ENCODE data around the gene TRAPPC12. TPM values are rescaled to one million over a fixed set of nuclear protein-coding genes. Genes with fewer than 3 reads are reported as not detected.
"Not testable (repeated sequence)": the region's sequence is repeated elsewhere in the genome, so short reads cannot be mapped to it uniquely, and the experiment has no call there.

The TRAPPC12 gene
- total and polyA plus RNA-seq, 4 donors = 47.6 to 163 (median 104) TPM

DNA sequence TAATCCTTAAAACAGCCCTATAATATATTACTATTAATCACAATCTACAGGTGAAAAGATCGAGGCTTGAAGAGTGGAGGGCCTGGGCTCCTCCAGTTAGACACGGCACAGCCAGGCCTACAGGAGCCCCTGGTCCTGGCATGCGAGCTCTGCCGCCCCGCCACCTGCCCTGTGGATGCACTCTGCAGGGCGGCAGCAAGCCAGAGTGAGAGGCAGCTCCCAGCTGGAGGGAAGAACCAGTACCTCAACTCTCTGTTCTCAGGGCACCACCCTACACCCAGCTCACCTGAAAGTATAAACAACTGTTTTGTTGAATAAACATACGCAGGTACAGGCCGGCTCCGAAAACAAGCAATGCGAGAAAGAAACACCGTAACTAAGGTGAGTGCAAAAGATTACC, 36.5 kb upstream of the TRAPPC12 start:
- H3K4me3 ChIP-seq (ENCODE audit: low read length in 2 of 2) = no peak overlapping the region
- ATAC-seq (ENCODE audit: low FRiP score) = no peak
- intact Hi-C loops (cut with DNase I) = no loop called here
- no peaks in the 10 kb centered on the region for H3K36me3 ChIP-seq (ENCODE audit: control insufficient read depth in 1 of 2, insufficient read depth in 2 of 2, low read length in 1 of 2)
- H3K27ac ChIP-seq (ENCODE audit: low read depth in 1 of 2, low read length in 2 of 2) = no peak overlapping the region
- H3K27me3 ChIP-seq (ENCODE audit: control insufficient read depth in 1 of 2, insufficient read depth in 2 of 2, low read length in 1 of 2) = no peaks in the 10 kb centered on the region
- no peaks in the 10 kb centered on the region for H3K9me3 ChIP-seq (ENCODE audit: control insufficient read depth, low read length)
- no peak for DNase-seq
- 89 to 94% methylated on average over 11 of the region's 11 CpGs for WGBS, 2 donors
- H3K4me1 ChIP-seq (ENCODE audit: control insufficient read depth in 1 of 2, insufficient read depth in 2 of 2, low read length in 2 of 2) = no peaks in the 10 kb centered on the region

DNA sequence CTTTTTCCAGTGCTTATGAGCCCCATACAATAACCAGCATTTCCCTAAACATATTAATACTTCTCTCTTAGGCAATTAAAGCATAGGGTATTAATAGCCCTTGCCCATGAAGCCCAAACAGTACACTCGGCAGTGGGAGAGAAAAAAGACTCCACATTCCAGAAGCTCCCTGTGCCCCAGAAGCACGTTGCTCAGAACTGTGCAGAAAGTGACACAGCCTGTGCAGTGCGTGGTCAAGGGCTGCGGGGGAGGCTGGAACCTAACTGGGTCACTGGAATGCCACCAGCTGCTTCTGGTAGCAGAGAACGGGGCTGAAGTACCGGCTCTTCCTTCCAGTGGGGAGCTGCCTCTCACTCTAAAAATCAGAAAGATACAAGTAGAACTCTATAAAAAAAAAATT, 34.6 kb upstream of the TRAPPC12 start:
- Histone ChIP-seq H3K4me1 (ENCODE audit: control insufficient read depth in 1 of 2, insufficient read depth in 2 of 2, low read length in 2 of 2) (no peaks in the 10 kb centered on the region), H3K4me3 (ENCODE audit: low read length in 2 of 2) (no peak overlapping the region), H3K27me3 (ENCODE audit: control insufficient read depth in 1 of 2, insufficient read depth in 2 of 2, low read length in 1 of 2) (no peaks in the 10 kb centered on the region), H3K9me3 (ENCODE audit: control insufficient read depth, low read length) (no peaks in the 10 kb centered on the region), H3K27ac (ENCODE audit: low read depth in 1 of 2, low read length in 2 of 2) (no peak overlapping the region), H3K36me3 (ENCODE audit: control insufficient read depth in 1 of 2, insufficient read depth in 2 of 2, low read length in 1 of 2) (no peaks in the 10 kb centered on the region)
- 81 to 83% methylated on average over 6 of the region's 6 CpGs for whole genome bisulfite sequencing, 2 donors
- no peak for ATAC-seq (ENCODE audit: low FRiP score)
- DNase-seq = no peak
- intact Hi-C loops (cut with DNase I) = no loop called here

DNA sequence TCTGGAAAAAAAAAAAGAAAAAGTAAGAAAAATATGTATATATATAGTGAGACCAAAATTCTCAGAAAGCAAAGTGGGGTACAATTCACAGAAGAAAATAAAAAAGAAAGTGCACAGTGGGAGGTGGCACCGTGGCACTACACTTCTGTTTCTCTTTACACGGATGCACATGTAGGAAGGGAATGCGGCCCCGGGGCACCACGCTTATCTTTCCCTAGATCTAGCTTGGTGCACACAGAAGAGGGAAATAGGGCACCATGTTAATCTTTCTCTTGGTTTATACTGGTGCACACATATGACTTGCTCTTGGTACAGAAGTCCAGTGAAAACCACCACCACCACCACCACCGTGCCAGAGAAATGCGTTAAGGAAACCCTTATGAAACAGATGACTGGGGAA, 33.9 kb upstream of the TRAPPC12 start:
- no peak overlapping the region for H3K4me3 ChIP-seq (ENCODE audit: low read length in 2 of 2)
- no peaks in the 10 kb centered on the region for H3K4me1 ChIP-seq (ENCODE audit: control insufficient read depth in 1 of 2, insufficient read depth in 2 of 2, low read length in 2 of 2)
- H3K27ac ChIP-seq (ENCODE audit: low read depth in 1 of 2, low read length in 2 of 2) = no peak overlapping the region
- no peaks in the 10 kb centered on the region for H3K9me3 ChIP-seq (ENCODE audit: control insufficient read depth, low read length)
- intact Hi-C loops (cut with DNase I) = no loop called here
- DNase-seq (no peak), ATAC-seq (ENCODE audit: low FRiP score) (no peak)
- H3K27me3 ChIP-seq (ENCODE audit: control insufficient read depth in 1 of 2, insufficient read depth in 2 of 2, low read length in 1 of 2) = no peaks in the 10 kb centered on the region
- H3K36me3 ChIP-seq (ENCODE audit: control insufficient read depth in 1 of 2, insufficient read depth in 2 of 2, low read length in 1 of 2) = no peaks in the 10 kb centered on the region
- WGBS, 2 donors = 89 to 94% methylated on average over 7 of the region's 7 CpGs

DNA sequence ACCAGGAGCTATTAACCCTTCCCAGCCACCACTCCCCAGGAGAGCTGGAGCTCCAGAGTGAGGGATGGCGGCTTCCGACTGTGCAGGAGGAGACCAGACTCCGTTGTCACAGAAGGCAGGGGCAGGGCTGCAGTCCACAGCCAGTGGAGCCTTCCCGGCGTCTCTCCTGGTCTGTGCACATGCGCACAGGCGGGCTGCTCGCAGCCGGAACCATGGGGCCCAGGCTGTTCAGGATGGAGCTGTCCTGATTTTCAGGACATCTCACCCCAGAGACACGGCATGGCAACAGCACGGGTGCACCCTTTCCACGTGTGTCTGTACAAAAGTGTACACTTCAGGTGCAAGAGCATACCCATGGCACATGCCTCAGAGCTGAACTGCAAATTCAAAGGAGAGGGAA, 30.7 kb upstream of the TRAPPC12 start:
- ATAC-seq (ENCODE audit: low FRiP score) = no peak
- H3K36me3 ChIP-seq (ENCODE audit: control insufficient read depth in 1 of 2, insufficient read depth in 2 of 2, low read length in 1 of 2) = peaks cover 0 to 2% of the 10 kb centered on the region in 2 donors

DNA sequence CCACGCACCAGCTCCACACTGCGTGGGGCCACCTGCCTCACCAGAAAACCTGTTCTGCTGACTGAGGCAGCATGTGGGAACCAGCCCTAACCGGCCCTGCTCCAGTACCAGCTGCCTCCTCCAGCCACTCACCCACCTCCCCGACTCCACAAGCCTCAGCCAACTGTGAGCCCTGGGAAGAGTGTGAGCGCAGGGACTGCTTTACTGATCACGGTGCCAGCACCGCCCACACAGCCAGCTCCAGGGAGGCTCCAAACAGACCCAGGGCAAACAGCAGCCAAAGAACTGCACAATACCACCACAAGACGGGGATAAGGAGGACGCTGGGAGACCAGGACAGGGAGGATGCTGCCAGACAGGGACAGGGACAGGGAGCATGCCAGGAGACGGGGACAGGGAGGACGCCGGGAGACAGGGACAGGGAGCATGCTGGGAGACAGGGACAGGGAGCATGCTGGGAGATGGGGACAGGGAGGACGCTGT, 30.2 kb upstream of the TRAPPC12 start:
- no peaks in the 10 kb centered on the region for H3K9me3 ChIP-seq (ENCODE audit: control insufficient read depth, low read length)
- WGBS, 2 donors = 13 to 20% methylated on average over 13 of the region's 13 CpGs
- intact Hi-C loops (cut with DNase I) = no loop called here
- H3K27me3 ChIP-seq (ENCODE audit: control insufficient read depth in 1 of 2, insufficient read depth in 2 of 2, low read length in 1 of 2) = no peaks in the 10 kb centered on the region
- H3K4me3 ChIP-seq (ENCODE audit: low read length in 2 of 2) = no peak overlapping the region
- H3K4me1 ChIP-seq (ENCODE audit: control insufficient read depth in 1 of 2, insufficient read depth in 2 of 2, low read length in 2 of 2) = no peaks in the 10 kb centered on the region
- H3K36me3 ChIP-seq (ENCODE audit: control insufficient read depth in 1 of 2, insufficient read depth in 2 of 2, low read length in 1 of 2) = peaks cover 0 to 4% of the 10 kb centered on the region in 2 donors
- DNase-seq = no peak
- H3K27ac ChIP-seq (ENCODE audit: low read depth in 1 of 2, low read length in 2 of 2) = no peak overlapping the region
- ATAC-seq (ENCODE audit: low FRiP score) = peak; percentile 57

More for the DNA sequence above, 30.7 kb upstream of the TRAPPC12 start:
- DNase-seq = no peak
- Histone ChIP-seq H3K9me3 (ENCODE audit: control insufficient read depth, low read length) (no peaks in the 10 kb centered on the region), H3K4me1 (ENCODE audit: control insufficient read depth in 1 of 2, insufficient read depth in 2 of 2, low read length in 2 of 2) (no peaks in the 10 kb centered on the region), H3K4me3 (ENCODE audit: low read length in 2 of 2) (no peak overlapping the region), H3K27me3 (ENCODE audit: control insufficient read depth in 1 of 2, insufficient read depth in 2 of 2, low read length in 1 of 2) (no peaks in the 10 kb centered on the region), H3K27ac (ENCODE audit: low read depth in 1 of 2, low read length in 2 of 2) (no peak overlapping the region)
- intact Hi-C loops (cut with DNase I) = no loop called here
- 66 to 80% methylated on average over 12 of the region's 12 CpGs for WGBS, 2 donors

DNA sequence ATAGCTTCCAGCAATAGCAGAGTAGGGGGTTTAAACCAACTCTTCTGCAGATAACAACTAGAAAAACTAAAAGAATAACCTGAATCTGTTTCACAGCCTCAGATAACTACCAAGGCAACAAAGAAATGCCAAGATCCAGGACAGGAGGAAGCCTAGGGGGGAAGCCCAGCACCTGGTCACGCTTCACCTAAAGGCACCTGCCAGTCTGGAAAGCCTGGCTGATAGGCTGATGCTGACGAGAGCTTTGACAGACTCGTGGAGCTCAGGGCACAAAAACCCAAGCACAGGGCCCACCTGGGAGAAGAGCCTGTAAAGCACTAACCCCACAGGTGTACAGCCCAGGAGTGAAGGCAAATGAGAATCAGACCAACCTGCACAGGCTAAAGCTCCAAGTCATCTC, 24.5 kb upstream of the TRAPPC12 start:
- Histone ChIP-seq H3K27ac (ENCODE audit: low read depth in 1 of 2, low read length in 2 of 2) (no peak overlapping the region), H3K36me3 (ENCODE audit: control insufficient read depth in 1 of 2, insufficient read depth in 2 of 2, low read length in 1 of 2) (peaks cover 0 to 4% of the 10 kb centered on the region in 2 donors), H3K9me3 (ENCODE audit: control insufficient read depth, low read length) (no peaks in the 10 kb centered on the region), H3K4me1 (ENCODE audit: control insufficient read depth in 1 of 2, insufficient read depth in 2 of 2, low read length in 2 of 2) (no peaks in the 10 kb centered on the region), H3K4me3 (ENCODE audit: low read length in 2 of 2) (no peak overlapping the region), H3K27me3 (ENCODE audit: control insufficient read depth in 1 of 2, insufficient read depth in 2 of 2, low read length in 1 of 2) (no peaks in the 10 kb centered on the region)
- no peak for DNase-seq
- 86 to 94% methylated on average over 3 of the region's 3 CpGs for WGBS, 2 donors
- no peak for ATAC-seq (ENCODE audit: low FRiP score)
- intact Hi-C loops (cut with DNase I) = no loop called here

DNA sequence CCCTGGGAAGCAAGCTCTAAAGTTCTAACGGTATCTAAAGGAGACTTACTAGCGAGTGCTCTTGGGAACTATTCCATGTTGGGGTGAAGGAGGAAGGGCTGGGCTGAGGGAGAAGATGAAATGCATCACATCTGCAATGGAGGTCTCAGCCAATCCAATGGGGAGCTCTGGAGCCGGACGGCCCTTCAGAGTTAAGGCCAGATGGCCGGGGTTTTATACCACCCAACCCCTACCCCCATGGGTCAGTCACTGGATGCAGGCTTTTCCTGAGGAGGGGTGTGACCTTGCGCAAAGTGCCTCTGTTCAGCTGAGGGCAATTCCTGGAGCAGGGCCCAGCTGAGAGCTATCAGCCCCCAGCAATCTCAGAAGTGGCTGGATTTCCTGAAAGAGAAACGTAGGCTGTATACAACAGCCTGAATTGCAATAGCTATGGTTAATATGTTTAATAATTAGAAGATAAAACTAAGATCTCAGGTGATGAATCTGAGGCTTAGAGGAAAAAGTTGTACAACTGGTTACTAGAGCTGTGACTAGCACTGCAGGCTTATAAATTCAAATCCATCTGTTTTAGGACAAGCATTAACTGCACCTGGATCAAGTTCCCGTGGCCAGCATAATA, 23.4 kb upstream of the TRAPPC12 start:
- H3K27ac ChIP-seq (ENCODE audit: low read depth in 1 of 2, low read length in 2 of 2) = no peak overlapping the region
- H3K9me3 ChIP-seq (ENCODE audit: control insufficient read depth, low read length) = no peaks in the 10 kb centered on the region
- peaks cover 0 to 4% of the 10 kb centered on the region in 2 donors for H3K36me3 ChIP-seq (ENCODE audit: control insufficient read depth in 1 of 2, insufficient read depth in 2 of 2, low read length in 1 of 2)
- DNase-seq = no peak
- no peak for ATAC-seq (ENCODE audit: low FRiP score)
- H3K4me3 ChIP-seq (ENCODE audit: low read length in 2 of 2) = no peak overlapping the region
- no peaks in the 10 kb centered on the region for H3K4me1 ChIP-seq (ENCODE audit: control insufficient read depth in 1 of 2, insufficient read depth in 2 of 2, low read length in 2 of 2)
- no peaks in the 10 kb centered on the region for H3K27me3 ChIP-seq (ENCODE audit: control insufficient read depth in 1 of 2, insufficient read depth in 2 of 2, low read length in 1 of 2)
- intact Hi-C loops (cut with DNase I) = no loop called here
- 88 to 95% methylated on average over 8 of the region's 8 CpGs for WGBS, 2 donors

DNA sequence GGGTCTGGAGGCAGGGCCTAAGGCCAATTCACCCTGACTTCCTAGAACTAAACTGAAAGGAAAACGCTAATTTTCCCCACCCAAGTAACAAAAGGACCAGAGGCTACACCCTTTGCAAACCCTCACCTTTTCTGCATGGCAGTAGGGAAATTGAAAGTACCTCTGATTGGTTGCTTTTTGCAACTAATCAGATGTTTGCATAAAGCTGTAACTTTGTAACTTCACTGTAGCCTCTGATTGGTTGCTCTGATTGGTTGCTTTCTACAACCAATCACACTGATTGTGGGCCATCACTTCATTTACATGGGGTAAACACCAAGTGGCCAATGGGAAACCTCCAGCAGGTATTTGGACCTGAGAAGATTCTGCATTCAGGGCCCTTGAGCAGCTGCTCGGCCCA, 22.7 kb upstream of the TRAPPC12 start:
- intact Hi-C loops (cut with DNase I) = no loop called here
- H3K36me3 ChIP-seq (ENCODE audit: control insufficient read depth in 1 of 2, insufficient read depth in 2 of 2, low read length in 1 of 2) = peaks cover 0 to 4% of the 10 kb centered on the region in 2 donors
- 85 to 88% methylated on average over 2 of the region's 2 CpGs for WGBS, 2 donors
- H3K27ac ChIP-seq (ENCODE audit: low read depth in 1 of 2, low read length in 2 of 2) = no peak overlapping the region
- H3K9me3 ChIP-seq (ENCODE audit: control insufficient read depth, low read length) = no peaks in the 10 kb centered on the region
- no peak overlapping the region for H3K4me3 ChIP-seq (ENCODE audit: low read length in 2 of 2)
- no peaks in the 10 kb centered on the region for H3K27me3 ChIP-seq (ENCODE audit: control insufficient read depth in 1 of 2, insufficient read depth in 2 of 2, low read length in 1 of 2)
- no peak for DNase-seq
- H3K4me1 ChIP-seq (ENCODE audit: control insufficient read depth in 1 of 2, insufficient read depth in 2 of 2, low read length in 2 of 2) = no peaks in the 10 kb centered on the region
- no peak for ATAC-seq (ENCODE audit: low FRiP score)

DNA sequence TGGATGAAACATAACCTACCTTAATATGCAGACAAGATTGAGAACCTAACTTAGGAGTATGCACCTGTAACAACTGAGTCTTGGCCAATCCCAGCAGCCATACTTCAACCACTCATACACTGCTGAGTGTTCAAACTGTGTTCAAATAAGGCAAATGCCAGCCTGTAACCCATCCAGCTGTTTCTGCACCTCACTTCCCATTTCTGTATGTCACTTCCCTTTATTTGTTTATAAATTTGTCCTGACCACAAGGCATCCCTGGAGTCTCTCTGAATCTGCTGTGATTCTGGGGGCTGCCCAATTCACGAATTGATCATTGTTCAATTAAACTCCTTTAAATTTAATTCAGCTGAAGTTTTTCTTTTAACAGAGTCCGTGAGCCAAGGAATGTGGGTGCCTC, 22.0 kb upstream of the TRAPPC12 start:
- H3K4me3 ChIP-seq (ENCODE audit: low read length in 2 of 2); H3K27me3 ChIP-seq (ENCODE audit: control insufficient read depth in 1 of 2, insufficient read depth in 2 of 2, low read length in 1 of 2); DNase-seq; H3K9me3 ChIP-seq (ENCODE audit: control insufficient read depth, low read length); ATAC-seq (ENCODE audit: low FRiP score); H3K27ac ChIP-seq (ENCODE audit: low read depth in 1 of 2, low read length in 2 of 2); H3K4me1 ChIP-seq (ENCODE audit: control insufficient read depth in 1 of 2, insufficient read depth in 2 of 2, low read length in 2 of 2); H3K36me3 ChIP-seq (ENCODE audit: control insufficient read depth in 1 of 2, insufficient read depth in 2 of 2, low read length in 1 of 2); intact Hi-C loops (cut with DNase I): not testable (repeated sequence)
- WGBS, 2 donors = 87 to 90% methylated on average over 2 of the region's 2 CpGs

All from aorta (tissue), 5 donors.